Suprapubic skin (tissue), 4 donors: Measurements from ENCODE around the gene RPS27. TPM values are rescaled to one million over a fixed set of nuclear protein-coding genes. Genes with fewer than 3 reads are reported as not detected.

Experiments used
- DNase-seq, 2 donors: peaks; one replicate each; pipeline ENCODE4 v3.0.0-alpha.2; 2019; ENCODE audit warnings: low spot score in 2 of 2
- H3K27ac ChIP-seq: fragments of 200-600 bp; sonication (generic); one replicate; pipeline ENCODE4 v1.5.1; 2019
- H3K27me3 ChIP-seq: fragments of 200-600 bp; sonication (generic); one replicate; pipeline ENCODE4 v1.5.1; 2019
- H3K36me3 ChIP-seq: fragments of 200-600 bp; sonication (generic); one replicate; pipeline ENCODE4 v1.5.1; 2019
- H3K4me1 ChIP-seq: fragments of 200-600 bp; sonication (generic); one replicate; pipeline ENCODE4 v1.5.1; 2019
- H3K4me3 ChIP-seq: fragments of 200-600 bp; sonication (generic); one replicate; pipeline ENCODE4 v1.5.1; 2019; ENCODE audit warnings: mild to moderate bottlenecking
- H3K9me3 ChIP-seq: fragments of 200-600 bp; sonication (generic); one replicate; pipeline ENCODE4 v1.5.1; 2019
- CTCF ChIP-seq, 2 donors: fragments of 200-600 bp in 1 of 2; fragments of 450-650 bp in 1 of 2; sonication (generic) in 1 of 2; IDR thresholded peaks; one replicate each; pipeline ENCODE4 v1.5.1; 2016 to 2019; ENCODE audit warnings: antibody characterized with exemption in 2 of 2, mild to moderate bottlenecking in 1 of 2, moderate library complexity in 1 of 2
- EP300 ChIP-seq: sonication (generic); formaldehyde crosslinking; IDR thresholded peaks from one replicate; pipeline ENCODE4 v1.6.1; 2017; ENCODE audit warnings: antibody characterized with exemption
- POLR2A ChIP-seq, 2 donors: fragments of 450-650 bp; IDR thresholded peaks; one replicate each; pipeline ENCODE4 v1.6.1; 2017; ENCODE audit warnings: antibody characterized with exemption in 2 of 2, mild to moderate bottlenecking in 2 of 2, moderate library complexity in 2 of 2
- POLR2AphosphoS5 ChIP-seq, 3 donors: sonication (generic); formaldehyde crosslinking; IDR thresholded peaks; one replicate each; pipeline ENCODE4 v1.6.1; 2017; ENCODE audit warnings: antibody characterized with exemption in 3 of 3
- WGBS: methylation state at CpG from one replicate; pipeline ENCODE4 v1.1.5; 2018; 5-methylcytosine and 5-hydroxymethylcytosine counted together
- total RNA-seq, 4 donors: library from RNA; depleted of rRNA; stranded (reverse); fragments of >200 nt; gene quantifications; one replicate each; pipeline ENCODE4 v1.1.0, GENCODE V29; 2016

Gene RPS27
- total RNA-seq, 4 donors from 2014 or later, result 1,261 to 3,096 (median 2,718) TPM

GRCh38 chr1:153967107-153967999 lies 23.2 kb upstream of the RPS27 start, which contains the start of gene CREB3L4:
TSS of gene CREB3L4 (plus strand) at chr1:153967902. CDS start at chr1:153968526, 624 bp downstream.
- no peak for TF ChIP-seq EP300
- peak; percentile 20 to 33 for TF ChIP-seq CTCF (IDR thresholded peaks at IDR 0.05)
- TF ChIP-seq POLR2AphosphoS5 (IDR thresholded peaks at IDR 0.05), result peak in 2 of 3 donors; percentile 53 to 78
- TF ChIP-seq POLR2A (IDR thresholded peaks at IDR 0.05), result peak; percentile 19 to 70
- H3K4me3 ChIP-seq, result peak within 1 kb of the TSS; percentile 52
- peaks cover 42% of the 10 kb centered on the region for H3K4me1 ChIP-seq
- no peaks in the 10 kb centered on the region for H3K9me3 ChIP-seq
- no peaks in the 10 kb centered on the region for H3K36me3 ChIP-seq
- peak; percentile 95 to 96 for DNase-seq
- H3K27me3 ChIP-seq, result no peaks in the 10 kb centered on the region
- H3K27ac ChIP-seq, result peak within 1 kb of the TSS; percentile 93
- WGBS, result under 1% methylated on average over 48 of the region's 60 CpGs

- no peaks in the 10 kb centered on the region for H3K27me3 ChIP-seq
- H3K27ac ChIP-seq, result peak overlapping the region; percentile 93
- H3K9me3 ChIP-seq, result no peaks in the 10 kb centered on the region
- WGBS, result under 1% methylated on average over 8 of the region's 8 CpGs
- peak; percentile 81 to 88 for DNase-seq
- H3K4me1 ChIP-seq, result peaks cover 36% of the 10 kb centered on the region
- TF ChIP-seq EP300 (no peak), CTCF (IDR thresholded peaks at IDR 0.05) (no peak), POLR2AphosphoS5 (IDR thresholded peaks at IDR 0.05) (no peak), POLR2A (IDR thresholded peaks at IDR 0.05) (no peak)
- H3K4me3 ChIP-seq, result peak overlapping the region; percentile 52
- H3K36me3 ChIP-seq, result peaks cover 5% of the 10 kb centered on the region
These were observed 22.6 kb upstream of the RPS27 start for GRCh38 chr1:153968000-153968363.

GRCh38 chr1:153968408-153968807 lies 22.2 kb upstream of the RPS27 start:
- no peaks in the 10 kb centered on the region for H3K9me3 ChIP-seq
- 0% methylated on average over 11 of the region's 13 CpGs for whole genome bisulfite sequencing
- peaks cover 35% of the 10 kb centered on the region for H3K4me1 ChIP-seq
- DNase-seq, result no peak
- peak overlapping the region; percentile 52 for H3K4me3 ChIP-seq
- peak overlapping the region; percentile 93 for H3K27ac ChIP-seq
- H3K36me3 ChIP-seq, result peaks cover 9% of the 10 kb centered on the region
- no peaks in the 10 kb centered on the region for H3K27me3 ChIP-seq
- no peak for TF ChIP-seq POLR2A (IDR thresholded peaks at IDR 0.05)
- TF ChIP-seq POLR2AphosphoS5 (IDR thresholded peaks at IDR 0.05), result no peak

GRCh38 chr1:153968972-153969371 lies 21.6 kb upstream of the RPS27 start:
- H3K4me3 ChIP-seq, result peak overlapping the region; percentile 52
- peak overlapping the region; percentile 93 for H3K27ac ChIP-seq
- no peaks in the 10 kb centered on the region for H3K27me3 ChIP-seq
- DNase-seq, result no peak
- no peaks in the 10 kb centered on the region for H3K9me3 ChIP-seq
- H3K4me1 ChIP-seq, result peaks cover 32% of the 10 kb centered on the region
- TF ChIP-seq POLR2A (IDR thresholded peaks at IDR 0.05) (no peak), CTCF (IDR thresholded peaks at IDR 0.05) (no peak), EP300 (no peak), POLR2AphosphoS5 (IDR thresholded peaks at IDR 0.05) (no peak)
- WGBS, result 92% methylated on average over 2 of the region's 2 CpGs
- H3K36me3 ChIP-seq, result peaks cover 15% of the 10 kb centered on the region

GRCh38 chr1:153970346-153970745 lies 20.2 kb upstream of the RPS27 start:
- DNase-seq, result no peak
- Histone ChIP-seq H3K9me3 (no peaks in the 10 kb centered on the region), H3K4me1 (peaks cover 23% of the 10 kb centered on the region), H3K27me3 (no peaks in the 10 kb centered on the region), H3K27ac (no peak overlapping the region), H3K4me3 (no peak overlapping the region), H3K36me3 (peaks cover 27% of the 10 kb centered on the region)
- WGBS, result 98% methylated on average over 2 of the region's 2 CpGs
- TF ChIP-seq EP300 (no peak), CTCF (IDR thresholded peaks at IDR 0.05) (no peak), POLR2A (IDR thresholded peaks at IDR 0.05) (no peak), POLR2AphosphoS5 (IDR thresholded peaks at IDR 0.05) (no peak)
